Glutamatergic neuron (in vitro differentiated cells): ENCODE data around the gene SEPTIN11. TPM values are rescaled to one million over a fixed set of nuclear protein-coding genes. Genes with fewer than 3 reads are reported as not detected.
A peak's percentile ranks its signal among the peaks of the same experiment; 100 is the strongest.

Experiments used
- DNase-seq: peaks from one replicate; pipeline ENCODE4 v3.0.0; 2022
- H3K27ac Mint-ChIP-seq: one replicate; pipeline ENCODE4 v1.8.0; 2020; ENCODE audit warnings: mild to moderate bottlenecking, mixed read lengths, inconsistent platforms; ENCODE audit not compliant: unreplicated experiment
- H3K27me3 Mint-ChIP-seq: one replicate; pipeline ENCODE4 v1.8.0; 2020; ENCODE audit warnings: mild to moderate bottlenecking, moderate library complexity, mixed read lengths, inconsistent platforms; ENCODE audit not compliant: unreplicated experiment
- H3K36me3 Mint-ChIP-seq: one replicate; pipeline ENCODE4 v1.8.0; 2020; ENCODE audit warnings: mild to moderate bottlenecking, mixed read lengths, inconsistent platforms; ENCODE audit not compliant: unreplicated experiment
- H3K4me1 Mint-ChIP-seq: one replicate; pipeline ENCODE4 v1.8.0; 2020; ENCODE audit warnings: mild to moderate bottlenecking, low read depth, mixed read lengths, inconsistent platforms; ENCODE audit not compliant: unreplicated experiment
- H3K4me3 Mint-ChIP-seq: one replicate; pipeline ENCODE4 v1.8.0; 2020; ENCODE audit warnings: mild to moderate bottlenecking, mixed read lengths, inconsistent platforms; ENCODE audit not compliant: unreplicated experiment
- H3K9me3 Mint-ChIP-seq: one replicate; pipeline ENCODE4 v1.8.0; 2020; ENCODE audit warnings: mild to moderate bottlenecking, moderate library complexity, mixed read lengths, inconsistent platforms; ENCODE audit not compliant: unreplicated experiment
- total RNA-seq: library from RNA; stranded (reverse); fragmentation: NEBNext Ultra II Directional; extraction: Animal tissue kit (Norgen Biotek cat#: 25700); gene quantifications from one replicate; pipeline ENCODE4 v1.2.1, GENCODE V29; 2021; ENCODE audit not compliant: unreplicated experiment
- TF ChIP-seq, protein P1 (sequence below): fragments of 200-600 bp; sonication (generic); IDR thresholded peaks from one replicate; pipeline ENCODE4 v1.5.0; 2021; ENCODE audit not compliant: partially characterized antibody, unreplicated experiment

The SEPTIN11 gene
- total RNA-seq, 1 donor from 2014 or later = 422 TPM

DNA sequence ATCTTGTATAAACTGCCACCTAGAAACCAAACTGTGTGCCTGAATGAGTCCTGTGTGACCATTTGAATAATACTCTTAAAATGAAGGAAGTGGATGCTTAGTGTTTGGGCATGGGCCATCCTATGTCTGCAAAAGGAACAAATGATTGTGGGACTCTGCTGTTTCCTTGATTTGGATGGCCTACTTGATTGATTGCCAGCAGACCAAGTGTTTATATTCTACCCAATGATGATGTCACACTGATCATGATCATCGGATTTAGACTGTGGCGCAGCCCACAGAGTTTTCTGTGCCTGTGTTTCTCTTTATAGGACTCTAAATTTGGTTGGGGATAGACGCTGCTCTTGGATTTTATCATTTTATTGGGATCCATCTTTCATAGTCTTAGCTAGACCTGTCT is 4.4 kb downstream of the SEPTIN11 start:
- Mint-ChIP-seq H3K27ac (peak overlapping the region; percentile 35), H3K4me3 (peak overlapping the region; percentile 77), H3K9me3 (peaks cover 26% of the 10 kb centered on the region), H3K4me1 (peaks cover 57% of the 10 kb centered on the region), H3K36me3 (no peaks in the 10 kb centered on the region), H3K27me3 (peaks cover 11% of the 10 kb centered on the region)
- TF ChIP-seq, protein P1, sequence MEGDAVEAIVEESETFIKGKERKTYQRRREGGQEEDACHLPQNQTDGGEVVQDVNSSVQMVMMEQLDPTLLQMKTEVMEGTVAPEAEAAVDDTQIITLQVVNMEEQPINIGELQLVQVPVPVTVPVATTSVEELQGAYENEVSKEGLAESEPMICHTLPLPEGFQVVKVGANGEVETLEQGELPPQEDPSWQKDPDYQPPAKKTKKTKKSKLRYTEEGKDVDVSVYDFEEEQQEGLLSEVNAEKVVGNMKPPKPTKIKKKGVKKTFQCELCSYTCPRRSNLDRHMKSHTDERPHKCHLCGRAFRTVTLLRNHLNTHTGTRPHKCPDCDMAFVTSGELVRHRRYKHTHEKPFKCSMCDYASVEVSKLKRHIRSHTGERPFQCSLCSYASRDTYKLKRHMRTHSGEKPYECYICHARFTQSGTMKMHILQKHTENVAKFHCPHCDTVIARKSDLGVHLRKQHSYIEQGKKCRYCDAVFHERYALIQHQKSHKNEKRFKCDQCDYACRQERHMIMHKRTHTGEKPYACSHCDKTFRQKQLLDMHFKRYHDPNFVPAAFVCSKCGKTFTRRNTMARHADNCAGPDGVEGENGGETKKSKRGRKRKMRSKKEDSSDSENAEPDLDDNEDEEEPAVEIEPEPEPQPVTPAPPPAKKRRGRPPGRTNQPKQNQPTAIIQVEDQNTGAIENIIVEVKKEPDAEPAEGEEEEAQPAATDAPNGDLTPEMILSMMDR = no peak
- DNase-seq = no peak

DNA sequence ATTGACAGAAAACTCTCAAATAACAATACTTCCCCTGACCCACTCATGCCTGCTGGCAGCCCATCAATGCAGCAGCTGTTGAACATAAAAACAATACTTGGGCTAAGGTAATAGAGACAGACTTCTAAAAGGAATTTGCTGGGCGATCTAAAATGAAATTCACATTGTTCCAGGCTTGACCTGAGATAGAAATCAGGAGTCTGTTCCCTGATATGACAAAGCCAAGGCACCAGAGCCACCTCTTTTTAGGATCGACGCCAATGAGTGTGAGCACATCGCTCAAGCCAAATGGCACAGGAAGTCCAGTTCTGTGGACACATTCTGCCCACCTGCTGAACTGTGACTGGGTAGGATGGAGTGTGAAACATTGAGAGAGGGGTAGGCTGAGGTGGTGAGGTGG is 4.9 kb downstream of the SEPTIN11 start:
- Mint-ChIP-seq H3K4me1 (peaks cover 59% of the 10 kb centered on the region), H3K27me3 (peaks cover 11% of the 10 kb centered on the region), H3K9me3 (peaks cover 26% of the 10 kb centered on the region), H3K4me3 (peak overlapping the region; percentile 77), H3K27ac (peak overlapping the region; percentile 78), H3K36me3 (no peaks in the 10 kb centered on the region)
- no peak for DNase-seq
- TF ChIP-seq, protein P1 = no peak

DNA sequence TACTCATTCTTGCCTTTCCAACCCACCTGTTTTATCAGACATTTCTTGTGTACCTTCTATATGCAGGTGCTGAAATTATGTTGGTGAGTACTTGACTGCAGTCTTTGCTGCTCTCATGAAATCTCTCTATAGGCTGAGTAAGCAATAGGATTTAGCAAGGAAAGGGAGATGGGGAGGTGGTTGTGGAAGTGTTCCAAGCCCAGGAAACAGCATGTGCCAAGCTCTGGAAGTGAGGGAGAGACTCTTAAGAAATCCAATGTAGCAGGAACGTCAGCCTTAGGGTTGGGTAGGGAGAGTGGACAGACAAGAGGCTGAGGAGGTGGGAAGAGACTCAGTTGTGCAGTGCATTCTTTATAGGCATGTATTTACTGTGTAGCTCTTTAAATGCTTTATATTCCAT is 5.6 kb downstream of the SEPTIN11 start:
- DNase-seq = no peak
- H3K27me3 Mint-ChIP-seq = peaks cover 11% of the 10 kb centered on the region
- peaks cover 26% of the 10 kb centered on the region for H3K9me3 Mint-ChIP-seq
- peak overlapping the region; percentile 98 for H3K27ac Mint-ChIP-seq
- no peaks in the 10 kb centered on the region for H3K36me3 Mint-ChIP-seq
- peak overlapping the region; percentile 33 for H3K4me3 Mint-ChIP-seq
- H3K4me1 Mint-ChIP-seq = peaks cover 61% of the 10 kb centered on the region
- TF ChIP-seq, protein P1 = no peak

DNA sequence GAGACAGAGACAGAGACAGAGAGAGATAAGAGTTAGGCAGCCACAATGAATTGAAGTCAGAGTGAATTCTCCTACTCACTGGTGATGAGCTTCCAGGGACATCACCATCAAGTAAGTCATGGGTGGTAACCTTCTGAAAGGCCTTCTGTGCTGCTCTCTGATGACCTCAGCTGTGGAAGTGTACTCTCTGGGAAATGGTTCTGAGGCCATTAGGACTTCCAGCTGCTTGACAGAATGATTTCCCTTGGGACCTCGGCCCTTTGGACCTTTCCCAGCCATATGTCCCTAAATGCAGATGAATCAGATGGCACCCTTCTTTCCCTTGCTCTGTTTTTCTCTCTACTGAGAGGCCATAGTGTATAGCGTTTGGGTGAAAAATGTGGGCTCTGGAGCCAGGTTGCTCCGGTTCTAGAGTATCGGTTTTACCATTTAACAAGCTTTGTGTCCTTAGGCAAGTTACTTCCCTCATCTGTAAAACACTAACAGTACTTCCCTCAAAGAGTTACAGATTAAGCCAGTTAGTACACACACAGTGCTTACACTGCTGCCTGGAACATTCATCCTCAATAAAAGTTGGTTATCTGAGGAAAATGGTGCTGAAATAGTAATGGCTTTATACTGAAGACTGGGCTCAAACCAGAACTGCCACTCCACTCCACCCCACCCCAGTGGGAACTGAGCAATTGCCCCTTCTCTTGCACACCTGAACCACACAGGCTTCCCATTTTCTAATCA is 7.6 kb downstream of the SEPTIN11 start:
- H3K4me3 Mint-ChIP-seq = peak overlapping the region; percentile 76
- H3K27me3 Mint-ChIP-seq = peaks cover 5% of the 10 kb centered on the region
- no peaks in the 10 kb centered on the region for H3K36me3 Mint-ChIP-seq
- peak; percentile 60 for DNase-seq
- TF ChIP-seq, protein P1 = no peak
- peak overlapping the region; percentile 98 for H3K27ac Mint-ChIP-seq
- H3K9me3 Mint-ChIP-seq = peaks cover 15% of the 10 kb centered on the region
- peaks cover 79% of the 10 kb centered on the region for H3K4me1 Mint-ChIP-seq

DNA sequence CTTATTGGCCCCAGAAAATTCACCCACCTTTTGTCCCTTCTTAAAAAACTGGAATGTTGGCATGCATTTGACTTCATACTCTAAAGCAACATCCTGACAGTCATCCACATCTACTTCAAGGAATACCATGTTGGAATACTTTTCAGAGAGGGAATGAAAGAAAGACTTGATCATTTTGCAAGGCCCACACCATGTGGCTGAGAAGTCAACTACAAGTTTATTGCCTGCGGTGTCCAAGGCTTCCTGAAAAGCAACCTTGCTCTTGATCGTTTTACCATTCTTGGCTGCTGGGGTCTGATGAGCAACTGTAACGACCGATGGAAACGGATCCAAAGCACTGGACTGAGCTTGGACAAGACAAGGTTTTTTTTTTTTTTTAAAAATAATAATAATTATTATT is 9.3 kb downstream of the SEPTIN11 start:
- peaks cover 74% of the 10 kb centered on the region for H3K4me1 Mint-ChIP-seq

More for the DNA sequence above, 9.3 kb downstream of the SEPTIN11 start:
- peaks cover 15% of the 10 kb centered on the region for H3K9me3 Mint-ChIP-seq
- H3K36me3 Mint-ChIP-seq = no peaks in the 10 kb centered on the region
- H3K27me3 Mint-ChIP-seq = peaks cover 5% of the 10 kb centered on the region
- TF ChIP-seq, protein P1 = no peak
- DNase-seq = no peak
- H3K27ac Mint-ChIP-seq = peak overlapping the region; percentile 49
- no peak overlapping the region for H3K4me3 Mint-ChIP-seq
